ENCODE results near the gene NFX1. TPM values are rescaled to one million over a fixed set of nuclear protein-coding genes. Genes with fewer than 3 reads are reported as not detected.
"Not testable (repeated sequence)": the region's sequence is repeated elsewhere in the genome, so short reads cannot be mapped to it uniquely, and the experiment has no call there.

Gene NFX1
- total RNA-seq, 1 experiment from 2014 or later, result 32.6 TPM

GRCh38 chr9:33402371-33402770 lies 112.1 kb downstream of the NFX1 start, which contains the start of gene AQP7:
Gene AQP7, minus strand, starts transcription at chr9:33402568. Its CDS starts 1,306 bp downstream, at chr9:33401262.
- H3K4me3 ChIP-seq (ENCODE audit: low read depth, low read length); DNase-seq; H3K27me3 Mint-ChIP-seq (ENCODE audit: insufficient read depth, unreplicated experiment); H3K9me3 ChIP-seq; H3K4me3 Mint-ChIP-seq (ENCODE audit: unreplicated experiment); H3K36me3 Mint-ChIP-seq (ENCODE audit: insufficient read depth, unreplicated experiment); H3K27ac Mint-ChIP-seq (ENCODE audit: unreplicated experiment); H3K36me3 ChIP-seq (ENCODE audit: control insufficient read depth, insufficient read depth, low read length); H3K9me3 Mint-ChIP-seq (ENCODE audit: unreplicated experiment); H3K27me3 ChIP-seq (replicated peaks; ENCODE audit: control insufficient read depth, insufficient read depth, low read length); BruUV-seq (replicated peaks); H3K4me1 ChIP-seq; POLR2A ChIA-PET: not testable (repeated sequence)
- peaks cover 11% of the 10 kb centered on the region for H3K4me1 Mint-ChIP-seq (ENCODE audit: low read depth, unreplicated experiment)
- CTCF ChIA-PET, result interaction anchor here (3.0 to 3.7 kb wide), 2 partner anchors 28 to 65 kb away, joined by 18 to 56 read pairs; no protein-coding TSS in a partner anchor
- intact Hi-C loops (cut with micrococcal nuclease; ENCODE audit: unreplicated experiment), result loop anchor here (5.0 kb wide), 3 partner anchors 115 to 320 kb away; no protein-coding TSS in a partner anchor

GRCh38 chr9:33403941-33404787 lies 113.8 kb downstream of the NFX1 start:
- Mint-ChIP-seq H3K9me3 (ENCODE audit: unreplicated experiment) (no peaks in the 10 kb centered on the region), H3K4me1 (ENCODE audit: low read depth, unreplicated experiment) (peaks cover 11% of the 10 kb centered on the region), H3K4me3 (ENCODE audit: unreplicated experiment) (no peak overlapping the region), H3K27ac (ENCODE audit: unreplicated experiment) (no peak overlapping the region), H3K27me3 (ENCODE audit: insufficient read depth, unreplicated experiment) (no peaks in the 10 kb centered on the region), H3K36me3 (ENCODE audit: insufficient read depth, unreplicated experiment) (no peaks in the 10 kb centered on the region)
- Histone ChIP-seq H3K4me3 (ENCODE audit: low read depth, low read length) (no peak overlapping the region), H3K4me1 (0 out of 2 replicates have a peak, but pooled peaks cover 3% of the 10 kb centered on the region), H3K9me3 (no peaks in the 10 kb centered on the region), H3K27me3 (replicated peaks; ENCODE audit: control insufficient read depth, insufficient read depth, low read length) (no peaks in the 10 kb centered on the region), H3K36me3 (ENCODE audit: control insufficient read depth, insufficient read depth, low read length) (no peaks in the 10 kb centered on the region)
- ChIA-PET CTCF (interaction anchor here (0.8 to 3.7 kb wide), 13 partner anchors 12 to 220 kb away, joined by 4 to 56 read pairs (median 12); partner anchors contain the start of genes AQP3 and NOL6), POLR2A (interaction anchor here (1.3 kb wide), 1 partner anchor 11 kb away, joined by 4 read pairs; no protein-coding TSS in a partner anchor)
- intact Hi-C loops (cut with micrococcal nuclease; ENCODE audit: unreplicated experiment), result loop anchor here (1.0 to 5.0 kb wide), 7 partner anchors 11 to 318 kb away; no protein-coding TSS in a partner anchor
- no TSS peak for BruUV-seq (replicated peaks)
- no peak for DNase-seq
- no peak for TF ChIP-seq CTCF (IDR thresholded peaks at IDR 0.05; ENCODE audit: insufficient read depth in 1 of 2, low read depth in 1 of 2, low read length in 1 of 2, severe bottlenecking in 1 of 2, unreplicated experiment in 1 of 2)

GRCh38 chr9:33404788-33405362 lies 114.6 kb downstream of the NFX1 start:
- Mint-ChIP-seq H3K27ac (ENCODE audit: unreplicated experiment) (no peak overlapping the region), H3K4me3 (ENCODE audit: unreplicated experiment) (no peak overlapping the region), H3K36me3 (ENCODE audit: insufficient read depth, unreplicated experiment) (no peaks in the 10 kb centered on the region), H3K4me1 (ENCODE audit: low read depth, unreplicated experiment) (peaks cover 11% of the 10 kb centered on the region), H3K9me3 (ENCODE audit: unreplicated experiment) (no peaks in the 10 kb centered on the region), H3K27me3 (ENCODE audit: insufficient read depth, unreplicated experiment) (no peaks in the 10 kb centered on the region)
- BruUV-seq (replicated peaks), result no TSS peak
- TF ChIP-seq CTCF (IDR thresholded peaks at IDR 0.05; ENCODE audit: insufficient read depth in 1 of 2, low read depth in 1 of 2, low read length in 1 of 2, severe bottlenecking in 1 of 2, unreplicated experiment in 1 of 2), result peak in 1 of 2 experiments; percentile 16
- H3K27me3 ChIP-seq (replicated peaks; ENCODE audit: control insufficient read depth, insufficient read depth, low read length), result no peaks in the 10 kb centered on the region
- no peak for DNase-seq
- ChIA-PET CTCF (interaction anchor here (0.6 to 3.7 kb wide), 10 partner anchors 9 to 219 kb away, joined by 3 to 56 read pairs (median 10); partner anchors contain the start of gene AQP3), POLR2A (interaction anchor here (0.6 to 1.3 kb wide), 2 partner anchors 10 to 42 kb away, joined by 3 to 4 read pairs; partner anchors contain the start of gene AQP3)
- no peaks in the 10 kb centered on the region for H3K9me3 ChIP-seq
- 0 out of 2 replicates have a peak, but pooled peaks cover 3% of the 10 kb centered on the region for H3K4me1 ChIP-seq
- H3K4me3 ChIP-seq (ENCODE audit: low read depth, low read length), result no peak overlapping the region
- no peaks in the 10 kb centered on the region for H3K36me3 ChIP-seq (ENCODE audit: control insufficient read depth, insufficient read depth, low read length)
- intact Hi-C loops (cut with micrococcal nuclease; ENCODE audit: unreplicated experiment), result loop anchor here (5.0 kb wide), 3 partner anchors 112 to 317 kb away; no protein-coding TSS in a partner anchor
